Stimulated activated CD4-positive, alpha-beta T cell treated with anti-CD3 and anti-CD28 coated beads, Interleukin-4, amount 100 ng/mL, for 4 hours (primary cell): ENCODE measurements around the gene WDFY2.

Source experiments
- DNase-seq, 2 experiments: peaks; one replicate each; pipeline ENCODE4 v3.0.0-alpha.2; 2020

WDFY2 gene

DNA sequence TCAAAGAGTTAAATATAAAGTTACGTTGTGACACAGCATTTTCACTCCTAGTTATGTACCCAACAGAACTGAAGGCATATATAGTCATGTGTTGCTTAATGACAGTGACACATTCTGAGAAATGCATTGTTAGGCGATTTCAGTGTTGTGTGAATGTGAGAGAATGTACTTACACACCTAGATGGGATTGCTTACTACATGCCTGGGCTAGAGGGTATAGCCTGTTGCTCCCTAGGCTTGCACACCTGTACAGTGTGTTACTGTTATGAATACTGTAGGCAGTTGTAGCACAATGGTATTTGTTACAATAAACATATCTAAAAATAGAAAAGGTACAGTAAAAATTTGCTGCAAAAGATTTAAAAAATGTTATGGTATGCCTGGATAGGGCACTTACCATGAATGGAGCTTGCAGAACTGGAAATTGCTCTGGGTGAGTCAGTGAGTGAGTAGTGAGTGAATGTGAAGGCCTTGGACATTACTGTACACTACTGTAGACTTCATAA lies 130.5 kb downstream of the WDFY2 start:
- no peak for DNase-seq

DNA sequence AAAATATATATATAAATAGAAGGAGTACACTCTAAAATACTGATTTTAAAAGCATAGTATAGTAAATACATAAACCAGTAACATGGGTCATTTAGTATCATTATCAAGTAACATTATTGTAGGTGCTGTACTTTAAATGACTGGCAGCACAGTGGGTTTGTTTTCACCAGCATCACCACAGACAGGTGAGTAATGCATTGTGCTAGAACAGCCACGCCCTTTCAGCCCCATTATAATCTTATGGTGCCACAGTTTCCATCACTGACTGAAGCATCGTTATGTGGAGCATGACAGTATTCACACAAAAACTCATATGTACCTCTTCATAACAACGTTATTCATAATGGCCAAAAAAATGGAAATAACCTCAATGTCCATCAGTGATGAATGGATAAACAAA lies 131.4 kb downstream of the WDFY2 start:
- no peak for DNase-seq

DNA sequence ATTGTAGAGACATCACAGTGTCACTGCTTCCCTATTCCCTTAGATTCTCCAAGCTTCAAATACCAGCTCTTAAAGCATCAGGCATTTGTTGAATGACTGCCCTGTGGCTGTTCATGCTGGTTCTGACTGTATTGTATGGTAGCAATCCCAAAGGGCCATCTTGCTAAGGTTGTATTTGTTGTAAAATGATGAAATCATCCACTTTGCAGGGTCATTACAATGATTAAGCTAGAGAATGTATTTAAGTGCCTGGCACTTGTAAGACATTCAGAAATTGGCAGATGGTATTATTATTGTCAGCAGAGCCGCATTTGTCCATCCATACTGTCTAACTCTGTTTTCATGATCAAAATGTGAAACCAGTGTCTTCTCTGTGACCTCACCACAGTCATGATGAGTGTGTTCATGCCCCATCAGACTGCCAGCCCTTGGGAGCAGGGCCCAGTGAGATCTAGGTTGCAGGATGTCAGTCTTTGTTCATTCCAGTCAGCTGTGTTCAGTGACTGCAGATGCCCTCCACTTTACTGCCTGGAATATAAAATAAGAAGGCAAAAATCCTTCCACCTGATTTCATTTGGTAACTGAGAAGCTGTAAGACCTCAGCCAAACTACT lies 133.6 kb downstream of the WDFY2 start:
- no peak for DNase-seq

DNA sequence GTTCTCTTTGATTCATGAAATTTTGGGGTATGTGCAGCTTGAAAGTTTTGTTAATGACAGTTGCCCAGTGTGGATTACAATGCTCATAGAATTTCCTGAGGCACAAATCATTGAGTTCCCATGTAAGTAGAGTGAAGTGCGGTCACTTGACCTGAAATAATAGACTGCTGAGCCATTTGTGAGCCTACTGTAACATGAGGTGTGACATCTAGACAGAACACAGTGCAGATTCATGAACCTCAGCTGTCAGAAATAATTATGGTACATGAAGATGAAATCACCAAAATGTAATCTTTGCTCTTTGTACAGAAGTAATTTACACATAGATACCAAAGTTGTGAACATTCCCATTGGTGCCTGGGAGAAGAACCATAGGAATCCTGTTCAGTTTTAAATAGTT lies 135.1 kb downstream of the WDFY2 start:
- no peak for DNase-seq

DNA sequence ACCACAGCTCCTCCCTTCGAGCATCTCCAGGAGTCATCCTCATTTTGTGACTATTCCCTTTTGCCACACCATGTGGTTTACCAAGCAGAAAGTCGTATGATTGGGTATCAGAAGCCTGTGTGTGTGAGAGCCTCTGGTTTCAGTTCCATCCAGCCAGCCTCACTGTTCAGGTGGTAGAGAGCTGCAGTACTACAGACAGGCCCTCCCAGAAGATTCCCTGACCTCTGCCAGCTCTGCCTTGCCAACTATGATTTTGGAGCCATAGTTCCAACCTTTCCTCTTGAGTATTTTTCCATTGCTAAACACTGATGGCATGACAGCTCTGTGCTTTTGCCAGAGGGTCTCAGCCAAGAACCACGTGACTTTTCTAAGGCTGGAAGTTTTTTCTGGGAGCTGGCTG lies 137.2 kb downstream of the WDFY2 start:
- no peak for DNase-seq

DNA sequence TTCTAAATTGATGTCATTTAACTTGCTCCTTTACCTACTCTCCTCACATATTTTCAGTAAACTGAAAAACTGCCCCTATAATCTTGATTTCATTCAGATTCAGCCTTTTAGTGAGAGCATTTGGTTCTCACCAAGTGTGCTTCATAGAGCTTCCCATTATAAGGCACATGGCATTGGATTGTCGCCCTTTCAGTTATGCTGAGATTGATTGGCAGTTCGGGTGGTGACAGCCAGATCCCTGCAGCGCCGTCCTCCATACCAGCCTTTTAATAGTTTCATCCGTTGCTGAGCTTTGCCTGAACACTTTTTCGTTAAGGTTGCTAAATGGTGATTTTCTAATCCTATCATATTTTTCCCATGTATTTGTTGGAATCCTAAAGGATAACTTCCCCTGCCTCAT lies 139.3 kb downstream of the WDFY2 start:
- DNase-seq = no peak

DNA sequence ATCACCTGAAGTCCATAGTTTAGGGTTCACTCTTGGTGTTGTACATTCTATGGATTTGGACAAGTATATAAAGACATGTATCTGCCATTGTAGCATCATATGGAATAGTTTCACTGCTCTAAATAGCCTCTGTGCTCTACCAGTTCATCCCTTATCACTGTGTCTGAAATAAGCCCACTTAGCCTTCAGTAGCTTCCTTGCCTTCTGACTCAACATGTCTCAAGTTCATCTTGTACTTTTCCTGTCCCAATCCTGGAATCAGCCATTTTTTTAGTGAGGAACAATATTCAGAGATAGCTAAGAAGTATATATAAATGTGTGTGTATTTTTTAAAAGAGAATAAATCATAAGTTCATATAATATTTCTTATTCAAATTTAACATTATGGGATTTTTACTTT lies 140.5 kb downstream of the WDFY2 start:
- DNase-seq = no peak

DNA sequence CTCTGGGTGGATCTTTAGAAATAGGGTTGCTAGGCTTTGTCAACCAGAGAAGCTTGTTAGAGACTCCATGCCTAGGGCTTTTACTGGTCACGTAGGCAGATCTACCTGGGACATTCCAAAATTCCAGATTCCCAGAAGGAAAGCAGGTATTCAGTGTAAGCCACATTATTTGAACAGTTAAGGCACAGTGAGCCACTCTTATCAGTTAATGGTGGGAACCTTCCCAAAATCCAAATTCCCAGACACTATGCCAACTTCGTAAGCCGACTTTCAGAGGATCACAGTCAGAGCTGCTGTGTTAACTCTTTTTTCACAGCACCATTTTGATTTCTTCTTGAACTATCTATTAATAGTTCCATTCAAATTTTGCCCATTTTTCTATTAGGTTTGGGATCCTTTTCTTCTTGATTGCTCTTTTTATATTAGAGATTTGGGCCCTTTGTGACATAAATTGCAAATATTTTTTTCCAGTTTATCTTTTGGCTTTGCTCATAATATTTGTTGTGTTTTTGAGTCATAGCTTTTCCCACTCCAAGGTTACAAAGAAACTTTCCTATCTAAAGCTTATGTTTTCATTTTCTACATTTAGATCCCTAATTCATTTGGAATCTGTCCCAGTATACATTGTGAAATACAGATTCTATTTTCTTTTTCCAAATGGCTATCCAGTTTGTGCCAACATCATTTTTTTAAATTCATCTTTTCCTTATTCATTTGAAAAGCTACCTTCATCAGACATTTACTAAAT lies 142.4 kb downstream of the WDFY2 start:
- DNase-seq = no peak

DNA sequence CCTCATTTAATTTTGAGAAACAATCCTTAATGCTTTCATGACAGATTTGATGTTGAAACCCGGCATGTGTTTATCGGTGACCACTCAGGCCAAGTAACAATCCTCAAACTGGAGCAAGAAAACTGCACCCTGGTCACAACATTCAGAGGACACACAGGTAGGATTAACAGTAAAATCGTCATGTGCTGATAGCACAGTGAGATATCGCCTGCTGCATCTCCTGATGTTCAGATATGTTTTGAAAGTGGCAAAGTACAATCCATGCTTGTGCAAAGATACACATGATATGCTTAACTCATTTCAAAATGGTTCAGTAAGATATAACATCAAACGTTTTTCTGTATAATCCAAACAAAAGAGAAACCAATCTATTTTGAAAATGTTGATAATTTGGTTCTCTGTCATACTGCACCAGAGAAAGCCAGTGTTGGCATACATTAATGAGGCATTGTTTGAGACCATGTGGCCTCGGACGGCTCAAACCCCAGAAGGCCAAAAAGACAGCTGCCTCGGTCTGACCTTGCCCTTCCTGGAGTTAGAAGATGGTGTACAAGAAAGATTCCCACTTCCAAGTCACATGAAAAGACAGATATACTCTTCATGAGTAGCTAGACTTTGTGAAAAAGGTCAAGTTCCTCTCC lies 143.5 kb downstream of the WDFY2 start:
- no peak for DNase-seq

DNA sequence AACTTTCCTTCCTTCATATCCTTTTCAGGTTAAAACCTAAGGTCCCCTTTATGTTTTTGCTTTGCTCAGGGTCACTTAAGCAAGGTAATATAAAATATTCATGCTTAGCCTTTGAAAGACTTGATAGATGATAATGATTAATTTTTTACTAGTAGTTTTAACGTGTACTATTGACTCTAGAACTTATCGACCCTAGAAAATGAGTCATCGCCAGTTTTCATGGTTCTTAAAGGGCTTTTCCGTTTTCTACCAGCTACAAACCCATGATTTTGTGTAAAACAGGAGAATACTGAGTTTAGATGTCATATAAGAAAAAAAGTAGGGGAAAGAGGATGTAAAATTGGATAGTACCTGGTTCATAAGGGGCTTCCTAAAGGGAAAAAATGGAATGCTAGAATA lies 144.0 kb downstream of the WDFY2 start:
- DNase-seq = no peak

DNA sequence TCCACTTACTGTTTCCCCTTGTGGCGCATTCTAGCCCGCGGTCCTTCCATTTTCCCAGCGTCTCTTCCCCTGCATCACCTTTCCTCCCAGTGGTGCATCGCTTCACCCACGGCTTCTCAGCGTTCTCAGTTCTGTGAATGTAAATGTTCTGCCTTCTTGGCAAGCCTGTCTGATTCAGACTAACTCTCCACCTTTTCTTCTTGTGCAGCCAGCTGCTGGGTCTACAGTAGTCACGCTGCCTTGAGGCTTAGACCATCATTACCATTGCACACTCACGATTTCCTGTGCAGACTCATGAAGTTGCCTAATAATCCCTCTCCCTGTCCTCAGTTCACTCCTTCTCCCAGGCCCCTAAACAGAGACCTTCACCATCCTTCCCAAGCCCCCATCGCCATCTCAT lies 144.7 kb downstream of the WDFY2 start:
- DNase-seq = no peak

DNA sequence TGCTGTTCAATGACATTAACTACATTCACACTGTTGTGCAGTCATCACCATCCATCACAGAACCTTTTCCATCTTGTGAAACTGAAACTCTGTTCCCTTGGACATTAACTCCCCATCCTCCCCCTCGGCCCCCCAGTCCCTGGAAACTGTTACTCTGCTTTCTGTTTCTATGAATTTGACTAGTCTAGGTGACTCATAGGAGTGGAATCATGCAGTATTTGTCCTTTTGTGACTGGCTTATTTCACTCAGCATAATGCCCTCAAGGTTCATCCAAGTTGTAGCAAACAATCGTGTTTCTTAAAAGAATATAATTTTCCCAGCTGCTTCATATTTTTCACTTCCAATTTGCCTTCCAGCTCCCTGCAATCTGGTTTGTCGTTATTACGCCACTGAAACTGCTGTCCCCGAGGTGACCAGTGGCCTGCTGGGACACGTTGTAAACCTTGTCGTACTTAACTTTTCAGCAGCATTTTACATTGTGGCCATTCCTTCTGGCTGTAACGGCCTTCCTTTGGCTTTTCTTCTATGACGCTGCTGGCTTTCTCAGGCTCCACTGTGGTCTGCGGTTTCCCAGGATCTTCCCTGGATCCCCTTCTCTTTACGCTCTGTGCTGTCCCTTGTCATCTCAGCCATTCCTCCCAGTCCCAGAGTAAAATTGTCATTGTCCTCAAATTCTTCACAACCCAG lies 145.7 kb downstream of the WDFY2 start:
- peak; percentile 14 to 44 for DNase-seq

DNA sequence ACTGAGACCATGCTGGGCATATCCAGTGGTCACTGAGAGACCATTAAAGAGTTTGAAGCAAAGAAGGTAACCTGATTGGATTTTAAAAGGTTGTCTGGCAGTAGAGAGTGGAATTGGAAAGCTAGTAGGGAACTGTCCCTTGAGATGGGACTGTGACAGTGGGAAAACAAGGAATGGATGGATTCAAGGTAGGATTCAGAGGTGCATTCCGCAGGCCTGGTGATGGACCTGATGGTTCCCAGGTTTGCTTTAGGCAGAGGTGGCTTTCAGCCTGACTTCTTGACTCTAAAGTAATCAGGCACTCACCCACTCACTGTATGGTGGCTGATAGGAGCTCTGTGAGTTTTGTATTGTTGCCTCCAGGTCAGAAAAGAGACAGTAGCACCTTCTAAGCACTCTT lies 146.7 kb downstream of the WDFY2 start:
- DNase-seq = no peak

DNA sequence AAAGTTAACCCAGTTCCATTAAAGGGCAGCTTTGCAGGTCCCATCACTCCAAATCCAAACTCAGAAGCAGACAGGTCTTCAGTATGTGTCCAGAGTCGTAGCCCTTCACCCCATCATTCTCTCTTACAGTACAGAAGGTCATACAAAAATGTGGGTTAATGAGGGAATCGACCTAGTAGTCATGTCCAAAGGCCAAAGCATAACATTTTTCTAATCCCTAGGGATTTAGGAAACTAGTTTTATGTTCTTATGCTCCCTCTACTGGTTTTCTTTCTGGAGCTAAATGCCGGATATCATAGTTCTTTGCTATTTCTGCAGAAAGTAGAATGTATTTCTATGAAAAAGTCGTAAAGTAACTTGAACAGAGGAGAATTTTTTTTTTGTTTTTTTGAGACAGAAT lies 147.5 kb downstream of the WDFY2 start:
- no peak for DNase-seq

DNA sequence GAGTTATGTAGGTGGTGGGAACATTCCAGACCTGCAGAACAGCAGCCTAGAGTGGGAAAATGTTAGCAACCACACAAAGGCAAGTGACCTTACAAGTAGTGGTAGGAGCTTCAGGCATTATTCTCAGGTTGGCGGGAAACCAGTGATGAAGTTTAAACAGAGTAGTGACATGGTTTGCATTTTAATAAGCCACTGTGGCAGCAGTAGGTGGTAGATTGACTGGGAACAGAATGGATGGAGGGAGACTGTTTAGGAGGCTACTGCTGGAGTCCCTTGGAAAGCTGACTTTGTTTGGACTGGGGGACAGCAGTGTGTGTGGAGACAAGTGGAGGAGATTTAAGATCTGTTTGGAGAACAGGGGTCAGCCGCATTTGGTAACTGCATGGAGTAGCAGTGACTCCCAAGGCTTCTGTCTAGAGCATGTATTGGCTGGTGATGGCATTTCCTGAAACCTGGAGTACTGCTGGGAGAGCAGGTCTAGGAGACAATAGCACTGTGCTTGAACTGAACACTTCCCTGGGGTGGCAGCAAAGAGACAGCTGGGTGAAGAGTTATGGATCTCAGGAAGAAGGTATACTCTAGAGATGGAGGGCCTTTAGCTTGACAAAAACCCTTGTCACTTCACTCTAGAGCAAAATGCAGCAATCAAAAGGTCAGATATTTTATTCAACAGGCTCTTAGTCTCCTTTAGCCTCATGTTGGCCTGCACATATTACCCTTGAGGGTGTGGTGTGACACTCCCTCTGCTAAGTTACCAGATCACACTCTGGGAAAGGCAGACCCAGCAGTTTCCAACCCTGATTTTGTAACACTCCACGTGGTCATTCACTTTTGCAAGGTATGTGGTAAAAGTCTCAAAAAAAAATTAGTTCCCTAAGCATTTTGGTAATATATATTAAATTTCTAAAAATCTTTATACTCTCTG lies 149.4 kb downstream of the WDFY2 start:
- DNase-seq = no peak

DNA sequence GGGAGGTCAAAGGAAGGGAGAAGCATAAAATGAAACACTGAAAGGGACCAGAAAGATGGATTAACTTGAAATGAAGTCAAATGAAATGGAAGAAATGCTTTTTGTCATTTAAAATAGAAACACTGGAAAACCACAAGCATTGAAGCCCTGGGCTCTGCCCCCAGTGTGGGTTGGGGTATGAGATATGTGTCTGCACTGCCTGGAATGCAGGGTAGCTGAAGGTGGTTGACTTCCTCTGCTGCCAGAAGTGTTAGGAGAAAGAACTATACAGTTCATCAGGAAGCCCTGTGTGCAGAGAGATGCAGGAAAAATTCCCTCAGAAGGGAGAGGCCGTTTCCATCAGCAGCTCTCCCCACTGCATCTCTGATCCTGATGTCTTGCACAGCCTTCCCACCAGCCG lies 150.5 kb downstream of the WDFY2 start:
- no peak for DNase-seq

DNA sequence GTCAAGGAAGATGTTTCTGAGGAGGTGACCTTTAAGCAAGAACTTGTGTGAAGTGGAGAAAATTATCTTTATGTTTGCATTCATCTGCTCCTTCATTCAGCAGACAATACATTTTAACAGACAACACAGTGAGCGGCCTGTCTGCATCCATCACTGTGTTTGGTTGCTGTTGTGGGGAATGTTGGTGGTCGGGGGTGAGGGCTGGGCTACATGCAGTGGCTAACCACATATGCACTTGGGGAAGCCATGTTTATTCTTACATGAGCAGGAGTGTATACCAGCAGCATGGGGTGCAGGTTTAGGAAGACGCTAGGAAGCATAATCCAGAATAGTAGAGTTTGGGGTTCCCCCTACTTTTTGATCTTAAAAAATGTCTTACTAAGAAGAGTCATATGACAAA lies 153.3 kb downstream of the WDFY2 start:
- DNase-seq = no peak

DNA sequence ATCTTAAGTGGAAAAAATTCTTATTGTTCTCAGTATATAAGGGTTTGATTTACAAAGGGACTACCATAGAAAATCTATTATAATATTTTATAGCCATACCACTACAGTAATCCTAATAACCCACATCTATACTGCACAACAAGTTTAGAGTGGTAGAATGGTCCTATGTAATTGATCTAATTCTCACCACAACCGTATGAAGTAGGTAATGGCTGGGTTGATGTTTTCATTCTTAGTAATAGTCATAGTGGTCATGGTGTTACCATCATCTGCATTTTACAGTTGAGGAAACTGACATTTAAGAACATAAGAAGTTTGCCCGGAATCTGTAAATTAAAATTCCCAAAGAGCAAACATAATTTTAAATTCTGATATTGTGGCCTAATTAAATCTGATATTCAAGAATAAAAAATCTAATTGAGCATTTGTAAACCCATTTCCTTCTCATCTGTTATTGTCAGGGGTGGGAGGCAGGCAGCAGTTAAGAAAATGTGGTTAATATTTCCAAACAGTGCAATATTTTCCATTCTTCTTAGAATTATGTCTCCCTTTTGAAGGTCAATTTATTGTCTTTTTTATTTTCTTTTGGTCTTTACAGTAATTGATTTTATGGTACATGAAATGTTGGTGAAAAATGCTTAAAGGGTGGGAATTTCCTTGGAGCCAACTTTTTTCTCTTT lies 154.1 kb downstream of the WDFY2 start:
- no peak for DNase-seq

DNA sequence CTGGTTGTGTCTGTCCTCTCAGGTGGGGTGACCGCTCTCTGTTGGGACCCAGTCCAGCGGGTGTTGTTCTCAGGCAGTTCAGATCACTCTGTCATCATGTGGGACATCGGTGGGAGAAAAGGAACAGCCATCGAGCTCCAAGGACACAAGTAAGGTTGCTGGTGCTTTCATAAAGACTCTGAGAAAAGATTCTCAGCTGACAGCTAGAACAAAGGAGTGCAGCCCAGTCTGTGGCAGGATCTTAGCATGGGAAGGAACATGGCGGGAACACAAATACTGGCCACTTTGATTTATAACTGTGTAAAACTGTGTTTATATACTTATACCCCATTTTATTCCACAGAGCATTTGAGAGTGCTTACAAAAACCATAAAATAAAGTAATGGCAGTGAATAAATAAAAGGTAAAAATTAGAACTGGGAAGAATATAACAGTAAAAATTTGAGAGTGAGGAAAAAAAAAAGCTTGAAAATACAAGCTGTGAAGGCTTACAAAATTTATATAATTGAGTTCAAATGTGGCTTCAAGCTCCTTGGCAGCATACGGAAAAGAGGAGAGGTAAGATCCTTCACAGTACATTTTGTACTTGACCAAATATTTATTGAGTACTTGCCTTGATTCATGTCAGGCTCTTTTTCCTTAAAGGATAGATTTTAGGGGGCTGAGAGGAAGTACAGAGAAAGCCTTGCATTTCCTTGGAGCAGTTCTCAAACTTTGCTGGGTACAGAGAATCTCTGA lies 154.9 kb downstream of the WDFY2 start:
- no peak for DNase-seq

DNA sequence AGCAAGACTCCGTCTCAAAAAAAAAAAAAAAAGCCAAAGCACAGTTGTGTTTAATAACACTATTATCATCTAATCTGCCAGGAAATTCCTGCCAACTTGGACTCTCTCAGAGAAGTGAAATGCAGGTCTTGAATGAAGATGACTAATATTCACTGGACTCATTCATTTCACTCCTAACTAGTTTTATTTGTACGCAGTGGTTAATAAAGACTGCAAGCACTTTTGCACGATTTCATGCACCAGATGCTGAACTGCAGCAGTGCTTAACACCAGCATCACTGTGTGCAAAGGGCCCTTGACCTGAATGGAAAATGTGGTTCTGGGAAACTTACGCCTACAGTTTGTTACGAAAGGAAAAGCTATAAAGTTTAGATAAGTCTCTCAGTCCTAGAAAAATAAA lies 156.4 kb downstream of the WDFY2 start:
- no peak for DNase-seq

DNA sequence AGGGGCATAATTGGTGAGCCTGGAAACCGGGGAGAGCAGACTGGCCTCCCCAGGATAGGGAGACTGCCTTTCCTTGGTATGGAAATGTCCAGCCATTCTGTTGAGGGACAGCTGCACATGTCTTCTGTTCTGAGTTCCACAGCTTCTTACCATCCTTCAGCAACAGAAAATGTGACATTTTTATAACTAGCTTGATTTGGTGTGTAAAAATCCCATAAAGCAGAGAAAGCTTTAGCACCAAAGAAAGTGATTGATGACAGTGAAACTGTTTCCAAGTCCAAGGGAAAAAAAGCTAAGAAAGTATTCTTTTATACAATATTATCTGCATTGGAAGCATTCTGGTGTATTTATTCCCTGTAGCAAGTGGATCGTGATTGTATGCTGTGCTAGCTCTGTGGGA lies 157.8 kb downstream of the WDFY2 start:
- no peak for DNase-seq
